Non-pigmented ciliary epithelial cell (primary cell): ENCODE measurements around the gene TOX2.

Experiments used
- DNase-seq: peaks from one replicate; pipeline ENCODE4 v3.0.0-alpha.2; 2010; ENCODE audit warnings: low read depth

TOX2 gene

GRCh38 chr20:44106615-44107014 is 192.0 kb downstream of the TOX2 start:
- no peak for DNase-seq

- DNase-seq, result no peak
Measured at GRCh38 chr20:44109951-44110361, 195.3 kb downstream of the TOX2 start.

GRCh38 chr20:44110816-44111568 is 196.3 kb downstream of the TOX2 start:
- no peak for DNase-seq

- no peak for DNase-seq
Measured at GRCh38 chr20:44111712-44112335, 197.2 kb downstream of the TOX2 start.

- no peak for DNase-seq
Measured at GRCh38 chr20:44112456-44112855, 197.8 kb downstream of the TOX2 start.

GRCh38 chr20:44112889-44113617 is 198.4 kb downstream of the TOX2 start:
- no peak for DNase-seq

- DNase-seq, result no peak
Measured at GRCh38 chr20:44113618-44114376, 199.1 kb downstream of the TOX2 start.

- DNase-seq, result no peak
Measured at GRCh38 chr20:44115181-44115580, 200.5 kb downstream of the TOX2 start.

- DNase-seq, result no peak
Measured at GRCh38 chr20:44115762-44116644, 201.4 kb downstream of the TOX2 start.

- no peak for DNase-seq
Measured at GRCh38 chr20:44117296-44118184, 202.9 kb downstream of the TOX2 start.

GRCh38 chr20:44118185-44119033 is 203.8 kb downstream of the TOX2 start:
- no peak for DNase-seq
